Raji (cell line): ENCODE measurements around the gene UQCR11.

Experiments
- POLR2A ChIP-seq: IDR thresholded peaks from 2 replicates; pipeline ENCODE4 v1.6.1; 2011; ENCODE audit warnings: low read depth, low read length, control low read depth; ENCODE audit not compliant: insufficient read depth

Gene UQCR11

GRCh38 chr19:1575323-1576241 is 29.7 kb downstream of the UQCR11 start:
- no peak for TF ChIP-seq POLR2A

- no peak for TF ChIP-seq POLR2A
Measured at GRCh38 chr19:1574354-1575136, 30.7 kb downstream of the UQCR11 start.

- no peak for TF ChIP-seq POLR2A
Measured at GRCh38 chr19:1572795-1573194, 32.5 kb downstream of the UQCR11 start.

- no peak for TF ChIP-seq POLR2A
Measured at GRCh38 chr19:1571358-1571757, 33.9 kb downstream of the UQCR11 start.

- no peak for TF ChIP-seq POLR2A
Measured at GRCh38 chr19:1570836-1571235, 34.4 kb downstream of the UQCR11 start.

- TF ChIP-seq POLR2A: no peak
Measured at GRCh38 chr19:1569997-1570396, 35.3 kb downstream of the UQCR11 start.

GRCh38 chr19:1568320-1569019 is 36.8 kb downstream of the UQCR11 start, which contains the start of gene MEX3D:
Gene MEX3D (minus strand): TSS chr19:1568325. CDS start chr19:1568058, 267 bp downstream.
- TF ChIP-seq POLR2A: peak; percentile 70

GRCh38 chr19:1567848-1568227 is 37.4 kb downstream of the UQCR11 start:
- TF ChIP-seq POLR2A: no peak

- TF ChIP-seq POLR2A: no peak
Measured at GRCh38 chr19:1567116-1567847, 38.0 kb downstream of the UQCR11 start.

GRCh38 chr19:1566392-1567115 is 38.7 kb downstream of the UQCR11 start:
- TF ChIP-seq POLR2A: no peak

GRCh38 chr19:1563251-1563650 is 42.0 kb downstream of the UQCR11 start:
- TF ChIP-seq POLR2A: no peak

- TF ChIP-seq POLR2A: no peak
Measured at GRCh38 chr19:1561236-1561842, 43.9 kb downstream of the UQCR11 start.

- no peak for TF ChIP-seq POLR2A
Measured at GRCh38 chr19:1560286-1560882, 44.9 kb downstream of the UQCR11 start.
